ENCODE measurements around the gene SRSF9.
A peak's percentile ranks its signal among the peaks of the same experiment; 100 is the strongest.

SRSF9 gene

GRCh38 chr12:120479458-120479857 lies 9.9 kb upstream of the SRSF9 start:
- TF ChIP-seq ZFX (IDR thresholded peaks at IDR 0.05), result no peak
- no peak for TF ChIP-seq CTCF (conservative IDR thresholded peaks at IDR 0.05)

GRCh38 chr12:120475643-120476042 lies 6.1 kb upstream of the SRSF9 start:
- TF ChIP-seq CTCF (conservative IDR thresholded peaks at IDR 0.05) (no peak), ZFX (IDR thresholded peaks at IDR 0.05) (no peak)
- no peak overlapping the region for H3K27ac ChIP-seq

More at GRCh38 chr12:120479458-120479857, 9.9 kb upstream of the SRSF9 start:
- H3K27ac ChIP-seq, result no peak overlapping the region; the same call in 1 of the 2 replicates

- peak overlapping the region; percentile 74 for H3K27ac ChIP-seq
- TF ChIP-seq CTCF (conservative IDR thresholded peaks at IDR 0.05), result no peak
- no peak for TF ChIP-seq ZFX (IDR thresholded peaks at IDR 0.05)
Measured at GRCh38 chr12:120474616-120474960, 5.0 kb upstream of the SRSF9 start.

- TF ChIP-seq ZFX (IDR thresholded peaks at IDR 0.05) (no peak), CTCF (conservative IDR thresholded peaks at IDR 0.05) (no peak)
- H3K27ac ChIP-seq, result peak overlapping the region; percentile 74
Measured at GRCh38 chr12:120473807-120474615, 4.5 kb upstream of the SRSF9 start.

- no peak overlapping the region for H3K27ac ChIP-seq
- no peak for TF ChIP-seq CTCF (conservative IDR thresholded peaks at IDR 0.05)
- TF ChIP-seq ZFX (IDR thresholded peaks at IDR 0.05), result no peak
Measured at GRCh38 chr12:120472521-120472920, 3.0 kb upstream of the SRSF9 start.

- TF ChIP-seq ZFX (IDR thresholded peaks at IDR 0.05), result peak; percentile 47; the same call in 1 of the 2 replicates
- no peak for TF ChIP-seq CTCF (conservative IDR thresholded peaks at IDR 0.05)
- peak overlapping the region; percentile 96 for H3K27ac ChIP-seq
Measured at GRCh38 chr12:120470150-120470784, 719 bp upstream of the SRSF9 start.

GRCh38 chr12:120468821-120469449 lies 613 bp downstream of the SRSF9 start:
- TF ChIP-seq ZFX (IDR thresholded peaks at IDR 0.05) (0 out of 2 replicates have a peak, but pooled peaks have one; percentile 5), CTCF (conservative IDR thresholded peaks at IDR 0.05) (no peak)
- H3K27ac ChIP-seq, result peak overlapping the region; percentile 96

Data from C4-2B (cell line).